ENCODE results near the gene QRSL1. TPM values are rescaled to one million over a fixed set of nuclear protein-coding genes. Genes with fewer than 3 reads are reported as not detected.

The QRSL1 gene
- total and polyA plus RNA-seq, 10 of the 15 experiments (the other 5 are each of a cell fraction or from before 2014, with no cell fraction given), result 11.9 to 23.5 (median 15.5) TPM

- no peaks in the 10 kb centered on the region for H3K79me2 ChIP-seq (ENCODE audit: control insufficient read depth, insufficient read depth, low read length)
- 12% methylated on average over 4 of the region's 4 CpGs for WGBS (ENCODE audit: insufficient coverage, insufficient replicate concordance, low lambda C conversion rate, missing lambda C conversion rate)
- in situ Hi-C loops (cut with MboI) (no loop called here), intact Hi-C loops (cut with micrococcal nuclease; ENCODE audit: unreplicated experiment) (loop anchor here (5.0 kb wide), 2 partner anchors 65 to 275 kb away; no protein-coding TSS in a partner anchor)
- BruUV-seq (replicated peaks), result no TSS peak
- H2AFZ ChIP-seq (ENCODE audit: control insufficient read depth, low read depth, low read length), result peak overlapping the region; percentile 98
- ChIA-PET POLR2A (no interaction called here), RAD21 (ENCODE audit: unreplicated experiment) (interaction anchor here (0.8 to 1.9 kb wide), 5 partner anchors 84 to 278 kb away, joined by 3 to 5 read pairs (median 3); no protein-coding TSS in a partner anchor), CTCF (interaction anchor here (0.5 to 2.6 kb wide), 7 partner anchors 12 to 277 kb away, joined by 3 to 13 read pairs (median 4); no protein-coding TSS in a partner anchor), SMC1A (ENCODE audit: uncharacterized antibody, unreplicated experiment) (interaction anchor here (0.6 to 2.2 kb wide), 11 partner anchors 12 to 167 kb away, joined by 3 to 9 read pairs (median 4); no protein-coding TSS in a partner anchor)
- FAIRE-seq (no peak), DNase-seq (ENCODE audit: low read depth, low spot score) (no peak), ATAC-seq (peak; percentile 57)
- no peaks in the 10 kb centered on the region for H4K20me1 ChIP-seq (ENCODE audit: control insufficient read depth, insufficient read depth)
- H3K9me3 ChIP-seq (replicated peaks; ENCODE audit: control insufficient read depth, insufficient read depth, low read length), result peaks cover 9% of the 10 kb centered on the region; the same call in 2 of the 3 replicates
- no peaks in the 10 kb centered on the region for H3K27me3 ChIP-seq (replicated peaks in 1 of 2; ENCODE audit: control insufficient read depth in 2 of 2, insufficient read depth in 2 of 2, low read length in 1 of 2)
- no peak overlapping the region for H3K4me3 ChIP-seq
- H3K27ac ChIP-seq (ENCODE audit: control insufficient read depth, insufficient read depth), result peak overlapping the region; percentile 93
- peaks cover 17% of the 10 kb centered on the region for H3K4me1 ChIP-seq (ENCODE audit: control insufficient read depth, insufficient read depth, low read length)
- no peaks in the 10 kb centered on the region for H3K36me3 ChIP-seq (ENCODE audit: control insufficient read depth in 2 of 2, insufficient read depth in 2 of 2, low read length in 1 of 2)
- H3K9ac ChIP-seq (ENCODE audit: control insufficient read depth, insufficient read depth, low read length), result peak overlapping the region; percentile 55
- TF ChIP-seq HDAC6 (IDR thresholded peaks at IDR 0.05; ENCODE audit: unreplicated experiment), result no peak
- peak overlapping the region; percentile 62 for H3K4me2 ChIP-seq (ENCODE audit: control insufficient read depth, insufficient read depth)
These were observed 72.7 kb downstream of the QRSL1 start for GRCh38 chr6:106702046-106702445.

GRCh38 chr6:106702451-106703110 is 73.2 kb downstream of the QRSL1 start:
- Histone ChIP-seq H3K27ac (ENCODE audit: control insufficient read depth, insufficient read depth) (peak overlapping the region; percentile 93), H3K9ac (ENCODE audit: control insufficient read depth, insufficient read depth, low read length) (peak overlapping the region; percentile 53), H4K20me1 (ENCODE audit: control insufficient read depth, insufficient read depth) (no peaks in the 10 kb centered on the region), H3K4me2 (ENCODE audit: control insufficient read depth, insufficient read depth) (peak overlapping the region; percentile 62), H3K36me3 (ENCODE audit: control insufficient read depth in 2 of 2, insufficient read depth in 2 of 2, low read length in 1 of 2) (no peaks in the 10 kb centered on the region), H3K79me2 (ENCODE audit: control insufficient read depth, insufficient read depth, low read length) (no peaks in the 10 kb centered on the region), H3K9me3 (replicated peaks; ENCODE audit: control insufficient read depth, insufficient read depth, low read length) (peaks cover 9% of the 10 kb centered on the region; the same call in 2 of the 3 replicates), H3K4me1 (ENCODE audit: control insufficient read depth, insufficient read depth, low read length) (peaks cover 17% of the 10 kb centered on the region), H3K27me3 (replicated peaks in 1 of 2; ENCODE audit: control insufficient read depth in 2 of 2, insufficient read depth in 2 of 2, low read length in 1 of 2) (no peaks in the 10 kb centered on the region), H2AFZ (ENCODE audit: control insufficient read depth, low read depth, low read length) (peak overlapping the region; percentile 98), H3K4me3 (peak overlapping the region; percentile 23; the same call in 1 of the 2 replicates)
- ChIA-PET CTCF (interaction anchor here (0.5 to 2.6 kb wide), 7 partner anchors 11 to 277 kb away, joined by 3 to 13 read pairs (median 4); no protein-coding TSS in a partner anchor), SMC1A (ENCODE audit: uncharacterized antibody, unreplicated experiment) (interaction anchor here (0.6 to 2.2 kb wide), 11 partner anchors 11 to 166 kb away, joined by 3 to 9 read pairs (median 4); no protein-coding TSS in a partner anchor), POLR2A (interaction anchor here (0.5 to 0.9 kb wide), 2 partner anchors 64 to 66 kb away, joined by 3 to 5 read pairs; no protein-coding TSS in a partner anchor), RAD21 (ENCODE audit: unreplicated experiment) (interaction anchor here (0.8 to 1.9 kb wide), 5 partner anchors 85 to 277 kb away, joined by 3 to 5 read pairs (median 3); no protein-coding TSS in a partner anchor)
- BruUV-seq (replicated peaks), result no TSS peak
- in situ Hi-C loops (cut with MboI), result no loop called here
- DNase-seq (ENCODE audit: low read depth, low spot score) (peak; percentile 86), FAIRE-seq (peak; percentile 93), ATAC-seq (peak; percentile 99)
- 1% methylated on average over 10 of the region's 10 CpGs for WGBS (ENCODE audit: insufficient coverage, insufficient replicate concordance, low lambda C conversion rate, missing lambda C conversion rate)
- intact Hi-C loops (cut with micrococcal nuclease; ENCODE audit: unreplicated experiment), result loop anchor here (5.0 kb wide), 2 partner anchors 65 to 275 kb away; no protein-coding TSS in a partner anchor
- TF ChIP-seq EZH2 (IDR thresholded peaks at IDR 0.05; ENCODE audit: borderline replicate concordance, control insufficient read depth, low read depth, low read length), result no peak
- 0 out of 2 replicates have a peak, but pooled peaks have one; percentile 49 for TF ChIP-seq MTA2 (IDR thresholded peaks at IDR 0.05; ENCODE audit: low read depth)
- no peak for TF ChIP-seq NRF1 (conservative IDR thresholded peaks at IDR 0.05; ENCODE audit: low read depth, low read length)
- TF ChIP-seq YBX1 (IDR thresholded peaks at IDR 0.05), result no peak
- TF ChIP-seq BACH1 (IDR thresholded peaks at IDR 0.05; ENCODE audit: borderline replicate concordance), result no peak
- TF ChIP-seq MLLT1 (IDR thresholded peaks at IDR 0.05), result 0 out of 2 replicates have a peak, but pooled peaks have one; percentile 37
- TF ChIP-seq SMARCA5 (IDR thresholded peaks at IDR 0.05), result no peak
- TF ChIP-seq SREBF1 (IDR thresholded peaks at IDR 0.05; ENCODE audit: low read length), result no peak
- no peak for TF ChIP-seq E2F4 (IDR thresholded peaks at IDR 0.05; ENCODE audit: low read depth, low read length)

All from GM12878 (cell line).